Inflammatory macrophage treated with lipopolysaccharide for 4 hours (primary cell): ENCODE results near the gene NUDT9.
"Not testable (repeated sequence)": the region's sequence is repeated elsewhere in the genome, so short reads cannot be mapped to it uniquely, and the experiment has no call there.

Experiments used
- DNase-seq: peaks from one replicate; pipeline ENCODE4 v3.0.0-alpha.2; 2020

The NUDT9 gene

GRCh38 chr4:87465739-87466366 is 43.5 kb downstream of the NUDT9 start:
- peak; percentile 43 for DNase-seq

- DNase-seq: no peak
Measured at GRCh38 chr4:87469390-87469789, 47.0 kb downstream of the NUDT9 start.

- DNase-seq: no peak
Measured at GRCh38 chr4:87476934-87477333, 54.6 kb downstream of the NUDT9 start.

- DNase-seq: no peak
Measured at GRCh38 chr4:87478732-87479250, 56.4 kb downstream of the NUDT9 start.

- DNase-seq: no peak
Measured at GRCh38 chr4:87481377-87481776, 59.0 kb downstream of the NUDT9 start.

GRCh38 chr4:87483247-87483646 is 60.9 kb downstream of the NUDT9 start:
- not testable (repeated sequence) for DNase-seq

- not testable (repeated sequence) for DNase-seq
Measured at GRCh38 chr4:87488666-87489065, 66.3 kb downstream of the NUDT9 start.

GRCh38 chr4:87489678-87490077 is 67.3 kb downstream of the NUDT9 start:
- no peak for DNase-seq

GRCh38 chr4:87490664-87491369 is 68.4 kb downstream of the NUDT9 start:
- no peak for DNase-seq

GRCh38 chr4:87491436-87491835 is 69.1 kb downstream of the NUDT9 start:
- DNase-seq: no peak

GRCh38 chr4:87491851-87492250 is 69.5 kb downstream of the NUDT9 start:
- not testable (repeated sequence) for DNase-seq

GRCh38 chr4:87493115-87493514 is 70.7 kb downstream of the NUDT9 start:
- no peak for DNase-seq

GRCh38 chr4:87497159-87497558 is 74.8 kb downstream of the NUDT9 start:
- DNase-seq: peak; percentile 16

GRCh38 chr4:87497578-87497977 is 75.2 kb downstream of the NUDT9 start:
- no peak for DNase-seq

- DNase-seq: no peak
Measured at GRCh38 chr4:87498446-87498900, 76.1 kb downstream of the NUDT9 start.

- DNase-seq: no peak
Measured at GRCh38 chr4:87499403-87500091, 77.2 kb downstream of the NUDT9 start.

- no peak for DNase-seq
Measured at GRCh38 chr4:87500092-87500462, 77.7 kb downstream of the NUDT9 start.

- no peak for DNase-seq
Measured at GRCh38 chr4:87502580-87503238, 80.3 kb downstream of the NUDT9 start.

GRCh38 chr4:87505862-87506261 is 83.5 kb downstream of the NUDT9 start:
- DNase-seq: no peak

GRCh38 chr4:87506974-87507701 is 84.8 kb downstream of the NUDT9 start:
- no peak for DNase-seq
